ENCODE measurements around the gene HMSD. TPM values are rescaled to one million over a fixed set of nuclear protein-coding genes. Genes with fewer than 3 reads are reported as not detected.

Gene HMSD
- total RNA-seq, 1 experiment from 2014 or later: 58.1 TPM

DNA sequence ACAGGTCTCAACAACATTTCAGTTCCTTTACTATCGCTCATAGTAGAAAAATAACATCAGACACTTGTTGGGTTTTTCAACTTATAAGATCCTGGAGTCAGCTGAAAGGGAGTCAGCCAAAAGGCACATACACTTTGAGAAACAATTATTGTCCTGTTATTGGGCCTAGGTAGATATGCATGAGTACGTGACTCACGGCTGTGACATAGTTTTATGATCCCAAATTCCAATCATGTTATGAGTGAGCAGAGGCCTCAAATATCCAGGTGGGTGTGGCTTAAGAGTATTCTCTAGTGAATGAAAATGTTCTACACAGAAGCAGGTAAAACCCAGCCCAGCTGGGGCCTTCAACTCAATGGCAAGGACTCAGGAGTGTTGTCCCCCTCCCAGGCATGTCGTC lies 47.9 kb downstream of the HMSD start:
- ChIA-PET POLR2A (ENCODE audit: low non-redundant PET) (no interaction called here), CTCF (no interaction called here)
- intact Hi-C loops (cut with micrococcal nuclease; ENCODE audit: unreplicated experiment): no loop called here
- Histone ChIP-seq H3K27me3 (replicated peaks; ENCODE audit: insufficient read depth, low read depth, low read length, poor library complexity) (no peaks in the 10 kb centered on the region), H3K27ac (ENCODE audit: low read depth, low read length, poor library complexity, severe bottlenecking) (no peak overlapping the region), H3K9me3 (ENCODE audit: low read depth, low read length, poor library complexity, severe bottlenecking) (peaks cover 9% of the 10 kb centered on the region), H3K4me3 (ENCODE audit: low read depth, low read length, poor library complexity, severe bottlenecking) (no peak overlapping the region), H3K4me1 (ENCODE audit: insufficient read depth, low read length, poor library complexity, severe bottlenecking) (no peaks in the 10 kb centered on the region), H3K36me3 (ENCODE audit: insufficient read depth, low read length, poor library complexity, severe bottlenecking) (no peaks in the 10 kb centered on the region)
- no peak for DNase-seq (ENCODE audit: low spot score)
- no TSS peak for BruUV-seq (replicated peaks)
- TF ChIP-seq, protein P1, sequence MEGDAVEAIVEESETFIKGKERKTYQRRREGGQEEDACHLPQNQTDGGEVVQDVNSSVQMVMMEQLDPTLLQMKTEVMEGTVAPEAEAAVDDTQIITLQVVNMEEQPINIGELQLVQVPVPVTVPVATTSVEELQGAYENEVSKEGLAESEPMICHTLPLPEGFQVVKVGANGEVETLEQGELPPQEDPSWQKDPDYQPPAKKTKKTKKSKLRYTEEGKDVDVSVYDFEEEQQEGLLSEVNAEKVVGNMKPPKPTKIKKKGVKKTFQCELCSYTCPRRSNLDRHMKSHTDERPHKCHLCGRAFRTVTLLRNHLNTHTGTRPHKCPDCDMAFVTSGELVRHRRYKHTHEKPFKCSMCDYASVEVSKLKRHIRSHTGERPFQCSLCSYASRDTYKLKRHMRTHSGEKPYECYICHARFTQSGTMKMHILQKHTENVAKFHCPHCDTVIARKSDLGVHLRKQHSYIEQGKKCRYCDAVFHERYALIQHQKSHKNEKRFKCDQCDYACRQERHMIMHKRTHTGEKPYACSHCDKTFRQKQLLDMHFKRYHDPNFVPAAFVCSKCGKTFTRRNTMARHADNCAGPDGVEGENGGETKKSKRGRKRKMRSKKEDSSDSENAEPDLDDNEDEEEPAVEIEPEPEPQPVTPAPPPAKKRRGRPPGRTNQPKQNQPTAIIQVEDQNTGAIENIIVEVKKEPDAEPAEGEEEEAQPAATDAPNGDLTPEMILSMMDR (conservative IDR thresholded peaks at IDR 0.05; ENCODE audit: low read depth, low read length): no peak
- no peak for TF ChIP-seq EZH2 (IDR thresholded peaks at IDR 0.05; ENCODE audit: borderline replicate concordance, low read depth, low read length, poor library complexity, severe bottlenecking)

DNA sequence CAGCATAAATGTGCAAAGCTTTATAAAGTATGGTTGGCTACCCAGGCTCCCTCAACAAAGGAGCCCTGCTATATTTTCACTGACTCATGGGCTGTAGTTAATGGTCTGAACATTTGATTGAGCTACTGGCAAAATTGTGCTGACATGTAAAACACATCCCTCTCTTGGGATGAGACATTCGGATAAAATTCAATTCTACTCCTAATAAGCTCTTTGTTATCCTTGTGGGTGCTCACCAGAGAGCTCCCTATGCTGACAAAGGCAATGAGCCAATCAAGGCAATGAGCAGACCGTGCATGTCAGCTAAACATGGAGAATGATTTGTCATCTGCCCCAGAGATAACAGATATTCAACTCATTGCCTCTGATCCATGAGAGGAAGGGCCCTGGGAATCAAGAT lies 48.5 kb downstream of the HMSD start:
- ChIA-PET CTCF (no interaction called here), POLR2A (ENCODE audit: low non-redundant PET) (no interaction called here)
- Histone ChIP-seq H3K4me3 (ENCODE audit: low read depth, low read length, poor library complexity, severe bottlenecking) (no peak overlapping the region), H3K27me3 (replicated peaks; ENCODE audit: insufficient read depth, low read depth, low read length, poor library complexity) (no peaks in the 10 kb centered on the region), H3K4me1 (ENCODE audit: insufficient read depth, low read length, poor library complexity, severe bottlenecking) (no peaks in the 10 kb centered on the region), H3K36me3 (ENCODE audit: insufficient read depth, low read length, poor library complexity, severe bottlenecking) (no peaks in the 10 kb centered on the region), H3K9me3 (ENCODE audit: low read depth, low read length, poor library complexity, severe bottlenecking) (peaks cover 9% of the 10 kb centered on the region), H3K27ac (ENCODE audit: low read depth, low read length, poor library complexity, severe bottlenecking) (no peak overlapping the region)
- TF ChIP-seq EZH2 (IDR thresholded peaks at IDR 0.05; ENCODE audit: borderline replicate concordance, low read depth, low read length, poor library complexity, severe bottlenecking): no peak
- TF ChIP-seq, protein P1 (conservative IDR thresholded peaks at IDR 0.05; ENCODE audit: low read depth, low read length): no peak
- intact Hi-C loops (cut with micrococcal nuclease; ENCODE audit: unreplicated experiment): no loop called here
- DNase-seq (ENCODE audit: low spot score): no peak
- BruUV-seq (replicated peaks): no TSS peak

DNA sequence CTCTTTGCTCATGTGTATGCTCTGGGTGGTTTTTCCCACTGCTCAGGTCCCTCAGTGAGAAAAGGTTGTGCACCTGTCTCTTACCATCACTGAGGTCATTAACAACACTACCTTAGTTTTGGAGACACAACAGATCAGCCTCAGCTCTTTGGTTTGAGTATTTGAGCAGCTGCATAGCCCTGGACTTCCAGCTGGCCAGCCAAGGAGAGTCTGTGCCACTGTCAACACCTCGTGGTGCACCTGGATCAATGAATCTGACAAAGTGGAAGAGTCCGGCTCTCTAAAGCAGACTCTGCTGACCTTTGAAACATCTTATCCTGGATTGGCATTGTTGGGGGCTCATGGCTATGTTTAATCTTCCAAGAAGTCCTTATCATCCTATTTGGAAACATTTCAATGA lies 50.8 kb downstream of the HMSD start:
- ChIA-PET POLR2A (ENCODE audit: low non-redundant PET) (no interaction called here), CTCF (no interaction called here)
- H3K27ac ChIP-seq (ENCODE audit: low read depth, low read length, poor library complexity, severe bottlenecking): no peak overlapping the region
- no TSS peak for BruUV-seq (replicated peaks)
- DNase-seq (ENCODE audit: low spot score): no peak
- H3K9me3 ChIP-seq (ENCODE audit: low read depth, low read length, poor library complexity, severe bottlenecking): peaks cover 9% of the 10 kb centered on the region
- TF ChIP-seq EZH2 (IDR thresholded peaks at IDR 0.05; ENCODE audit: borderline replicate concordance, low read depth, low read length, poor library complexity, severe bottlenecking): no peak
- TF ChIP-seq, protein P1 (conservative IDR thresholded peaks at IDR 0.05; ENCODE audit: low read depth, low read length): no peak
- intact Hi-C loops (cut with micrococcal nuclease; ENCODE audit: unreplicated experiment): no loop called here
- H3K4me1 ChIP-seq (ENCODE audit: insufficient read depth, low read length, poor library complexity, severe bottlenecking): no peaks in the 10 kb centered on the region
- no peaks in the 10 kb centered on the region for H3K27me3 ChIP-seq (replicated peaks; ENCODE audit: insufficient read depth, low read depth, low read length, poor library complexity)
- no peaks in the 10 kb centered on the region for H3K36me3 ChIP-seq (ENCODE audit: insufficient read depth, low read length, poor library complexity, severe bottlenecking)
- H3K4me3 ChIP-seq (ENCODE audit: low read depth, low read length, poor library complexity, severe bottlenecking): no peak overlapping the region
